Panc1 (cell line): Measurements from ENCODE around the gene STAC. TPM values are rescaled to one million over a fixed set of nuclear protein-coding genes. Genes with fewer than 3 reads are reported as not detected.

Source experiments
- ATAC-seq: fragments of 200-7000 bp; cut with Tn5 transposase; 2 replicates; pipeline ENCODE4 v1.9.1; 2020; ENCODE audit warnings: mild to moderate bottlenecking, moderate library complexity
- BruUV-seq: library from RNA; stranded (reverse); fragments of 400-500 nt; replicated peaks from 2 replicates; lab custom pipeline; 2021; lab: Mats Ljungman, UMichigan
- CTCF ChIA-PET: fragments of 300-600 bp; sonication (Branson Sonifier 250); formaldehyde crosslinking; loops from one replicate; lab custom pipeline; 2022; ENCODE audit warnings: antibody characterized with exemption; lab: Charles Lee
- POLR2A ChIA-PET: fragments of 300-600 bp; sonication (Branson Sonifier 250); formaldehyde crosslinking; loops from one replicate; lab custom pipeline; 2022; ENCODE audit warnings: antibody characterized with exemption; lab: Charles Lee
- DNase-seq: peaks from one replicate; pipeline ENCODE4 v3.0.0-alpha.2; 2010; ENCODE audit warnings: low read depth, low spot score
- H3K27ac ChIP-seq: 2 replicates; pipeline ENCODE4 v1.5.1; 2011; ENCODE audit warnings: mild to moderate bottlenecking, low read length, inconsistent platforms
- H3K27me3 ChIP-seq: fragments of 200-500 bp; sonication (Bioruptor generic); 2 replicates; pipeline ENCODE4 v1.6.0; 2014; ENCODE audit warnings: low read length, inconsistent platforms; ENCODE audit not compliant: control insufficient read depth, insufficient read depth
- H3K36me3 ChIP-seq: fragments of 200-500 bp; sonication (Bioruptor generic); 2 replicates; pipeline ENCODE4 v1.5.1; 2014; ENCODE audit warnings: inconsistent platforms, mild to moderate bottlenecking, low read length, moderate library complexity; ENCODE audit not compliant: control insufficient read depth, insufficient read depth
- H3K4me1 ChIP-seq: 2 replicates; pipeline ENCODE4 v1.5.1; 2011; ENCODE audit warnings: inconsistent platforms, mild to moderate bottlenecking, low read length, moderate library complexity; ENCODE audit not compliant: control insufficient read depth, insufficient read depth
- H3K4me3 ChIP-seq, 2 experiments: 2 replicates each; pipeline ENCODE4 v1.5.1; 2011 to 2012; ENCODE audit warnings: low read depth in 2 of 2, low read length in 2 of 2, mild to moderate bottlenecking in 2 of 2, inconsistent platforms in 1 of 2, moderate library complexity in 1 of 2
- H3K9me3 ChIP-seq: fragments of 200-500 bp; sonication (Bioruptor generic); 2 replicates; pipeline ENCODE4 v1.5.1; 2014; ENCODE audit warnings: low read depth, mild to moderate bottlenecking, inconsistent platforms, low read length, moderate library complexity; ENCODE audit not compliant: control insufficient read depth, insufficient read depth
- POLR2AphosphoS5 ChIP-seq: IDR thresholded peaks from 2 replicates; pipeline ENCODE4 v1.6.1; 2012; ENCODE audit warnings: mild to moderate bottlenecking, low read depth, low read length, moderate library complexity
- REST ChIP-seq, 2 experiments: IDR thresholded peaks; 2 replicates each; pipeline ENCODE4 v1.6.1; 2011 to 2012; ENCODE audit warnings: low read depth in 2 of 2, control low read depth in 1 of 2, low read length in 1 of 2, mild to moderate bottlenecking in 1 of 2, moderate library complexity in 1 of 2; ENCODE audit not compliant: insufficient read depth in 1 of 2
- SIN3A ChIP-seq: IDR thresholded peaks from 2 replicates; pipeline ENCODE4 v1.6.1; 2012; ENCODE audit warnings: low read depth, mild to moderate bottlenecking, low read length, moderate library complexity, borderline replicate concordance; ENCODE audit not compliant: insufficient read depth
- TCF7L2 ChIP-seq: IDR thresholded peaks from 2 replicates; pipeline ENCODE4 v1.6.1; 2011; ENCODE audit warnings: mild to moderate bottlenecking, low read depth, low read length, inconsistent platforms
- in situ Hi-C: cut with HindIII; loops from 2 replicates; pipeline ENCODE4 v1.10.0; 2016; ENCODE audit warnings: low sequenced_read_pairs, low pct_unique_long_range_greater_than_20kb
- intact Hi-C: fragments of 100-400 bp; cut with micrococcal nuclease; formaldehyde crosslinking; loops from one replicate; pipeline ENCODE4 v1.10.0; 2022; ENCODE audit not compliant: unreplicated experiment
- total RNA-seq: library from RNA; stranded (reverse); gene quantifications from one replicate; pipeline ENCODE4 v1.2.1, GENCODE V29; 2021; ENCODE audit not compliant: unreplicated experiment
- TF ChIP-seq, protein P1 (sequence below): fragments of 450-650 bp; IDR thresholded peaks from 2 replicates; pipeline ENCODE4 v1.5.1; 2017; ENCODE audit warnings: mild to moderate bottlenecking

STAC gene
- total RNA-seq, 1 experiment from 2014 or later = 18.8 TPM

GRCh38 chr3:36521007-36521379, 140.7 kb downstream of the STAC start:
- H3K27ac ChIP-seq = no peak overlapping the region
- H3K4me3 ChIP-seq = no peak overlapping the region
- H3K27me3 ChIP-seq = no peaks in the 10 kb centered on the region
- intact Hi-C loops = no loop called here
- POLR2A ChIA-PET = no interaction called here
- BruUV-seq = no TSS peak
- no peaks in the 10 kb centered on the region for H3K9me3 ChIP-seq
- TF ChIP-seq SIN3A (no peak), POLR2AphosphoS5 (no peak), REST (IDR thresholded peaks at IDR 0.05; ENCODE audit: insufficient read depth in 1 of 2, low read depth in 2 of 2, low read length in 1 of 2) (no peak), TCF7L2 (no peak)
- TF ChIP-seq, protein P1, sequence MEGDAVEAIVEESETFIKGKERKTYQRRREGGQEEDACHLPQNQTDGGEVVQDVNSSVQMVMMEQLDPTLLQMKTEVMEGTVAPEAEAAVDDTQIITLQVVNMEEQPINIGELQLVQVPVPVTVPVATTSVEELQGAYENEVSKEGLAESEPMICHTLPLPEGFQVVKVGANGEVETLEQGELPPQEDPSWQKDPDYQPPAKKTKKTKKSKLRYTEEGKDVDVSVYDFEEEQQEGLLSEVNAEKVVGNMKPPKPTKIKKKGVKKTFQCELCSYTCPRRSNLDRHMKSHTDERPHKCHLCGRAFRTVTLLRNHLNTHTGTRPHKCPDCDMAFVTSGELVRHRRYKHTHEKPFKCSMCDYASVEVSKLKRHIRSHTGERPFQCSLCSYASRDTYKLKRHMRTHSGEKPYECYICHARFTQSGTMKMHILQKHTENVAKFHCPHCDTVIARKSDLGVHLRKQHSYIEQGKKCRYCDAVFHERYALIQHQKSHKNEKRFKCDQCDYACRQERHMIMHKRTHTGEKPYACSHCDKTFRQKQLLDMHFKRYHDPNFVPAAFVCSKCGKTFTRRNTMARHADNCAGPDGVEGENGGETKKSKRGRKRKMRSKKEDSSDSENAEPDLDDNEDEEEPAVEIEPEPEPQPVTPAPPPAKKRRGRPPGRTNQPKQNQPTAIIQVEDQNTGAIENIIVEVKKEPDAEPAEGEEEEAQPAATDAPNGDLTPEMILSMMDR = no peak
- DNase-seq (no peak), ATAC-seq (no peak)
- H3K4me1 ChIP-seq = no peaks in the 10 kb centered on the region
- no peaks in the 10 kb centered on the region for H3K36me3 ChIP-seq
- in situ Hi-C loops = no loop called here
- CTCF ChIA-PET = no interaction called here

DNA sequence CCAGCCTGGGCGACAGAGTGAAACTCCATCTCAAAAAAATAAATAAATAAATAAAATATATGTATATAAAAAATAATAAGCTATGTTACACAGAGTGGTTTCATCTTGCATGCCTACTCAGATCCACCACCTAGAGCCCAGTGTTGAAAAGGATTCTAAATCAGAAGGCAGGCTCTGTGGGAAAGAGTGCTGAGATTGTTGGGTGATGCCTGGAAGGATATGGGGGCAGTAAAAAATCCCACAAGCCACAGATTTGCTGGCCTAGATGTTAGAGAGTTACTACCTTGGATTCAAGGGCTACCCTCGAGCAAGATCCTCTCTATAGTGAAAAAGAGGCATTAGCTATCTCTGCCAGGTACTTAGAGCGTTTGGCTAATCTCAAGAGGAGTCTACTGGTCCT, 144.3 kb downstream of the STAC start:
- BruUV-seq = no TSS peak
- Histone ChIP-seq H3K36me3 (no peaks in the 10 kb centered on the region), H3K9me3 (no peaks in the 10 kb centered on the region), H3K4me1 (no peaks in the 10 kb centered on the region), H3K27me3 (no peaks in the 10 kb centered on the region), H3K4me3 (no peak overlapping the region), H3K27ac (no peak overlapping the region)
- intact Hi-C loops (no loop called here), in situ Hi-C loops (no loop called here)
- no peak for ATAC-seq
- ChIA-PET CTCF (no interaction called here), POLR2A (no interaction called here)
- no peak for TF ChIP-seq SIN3A
- TF ChIP-seq TCF7L2 = no peak
- TF ChIP-seq, protein P1 = no peak
- no peak for DNase-seq
